GM12873 (cell line): Measurements from ENCODE around the gene ERMAP.

ENCODE experiments used
- TF ChIP-seq, protein P1 (sequence below): IDR thresholded peaks from 2 replicates; pipeline ENCODE4 v1.5.1; 2012; ENCODE audit warnings: low read depth, mild to moderate bottlenecking, moderate library complexity, low read length, control low read depth; ENCODE audit not compliant: insufficient read depth; ENCODE audit errors: missing control alignments

The ERMAP gene

DNA sequence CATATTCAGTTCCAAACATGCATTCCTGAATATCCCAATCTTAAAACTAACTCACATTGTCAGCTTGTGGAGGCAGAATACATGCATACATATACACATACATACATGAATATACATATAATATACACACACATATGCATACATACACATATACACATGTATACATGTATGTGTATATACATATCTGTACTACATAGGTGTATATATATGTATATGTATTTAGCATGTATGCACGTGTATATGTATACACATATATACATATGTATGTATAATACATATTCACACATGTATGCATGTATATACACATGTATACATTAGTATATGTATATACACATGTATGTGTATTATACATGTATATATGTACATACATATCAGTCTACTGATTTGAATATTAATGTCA is 28.3 kb downstream of the ERMAP start:
- TF ChIP-seq, protein P1, sequence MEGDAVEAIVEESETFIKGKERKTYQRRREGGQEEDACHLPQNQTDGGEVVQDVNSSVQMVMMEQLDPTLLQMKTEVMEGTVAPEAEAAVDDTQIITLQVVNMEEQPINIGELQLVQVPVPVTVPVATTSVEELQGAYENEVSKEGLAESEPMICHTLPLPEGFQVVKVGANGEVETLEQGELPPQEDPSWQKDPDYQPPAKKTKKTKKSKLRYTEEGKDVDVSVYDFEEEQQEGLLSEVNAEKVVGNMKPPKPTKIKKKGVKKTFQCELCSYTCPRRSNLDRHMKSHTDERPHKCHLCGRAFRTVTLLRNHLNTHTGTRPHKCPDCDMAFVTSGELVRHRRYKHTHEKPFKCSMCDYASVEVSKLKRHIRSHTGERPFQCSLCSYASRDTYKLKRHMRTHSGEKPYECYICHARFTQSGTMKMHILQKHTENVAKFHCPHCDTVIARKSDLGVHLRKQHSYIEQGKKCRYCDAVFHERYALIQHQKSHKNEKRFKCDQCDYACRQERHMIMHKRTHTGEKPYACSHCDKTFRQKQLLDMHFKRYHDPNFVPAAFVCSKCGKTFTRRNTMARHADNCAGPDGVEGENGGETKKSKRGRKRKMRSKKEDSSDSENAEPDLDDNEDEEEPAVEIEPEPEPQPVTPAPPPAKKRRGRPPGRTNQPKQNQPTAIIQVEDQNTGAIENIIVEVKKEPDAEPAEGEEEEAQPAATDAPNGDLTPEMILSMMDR, result no peak

DNA sequence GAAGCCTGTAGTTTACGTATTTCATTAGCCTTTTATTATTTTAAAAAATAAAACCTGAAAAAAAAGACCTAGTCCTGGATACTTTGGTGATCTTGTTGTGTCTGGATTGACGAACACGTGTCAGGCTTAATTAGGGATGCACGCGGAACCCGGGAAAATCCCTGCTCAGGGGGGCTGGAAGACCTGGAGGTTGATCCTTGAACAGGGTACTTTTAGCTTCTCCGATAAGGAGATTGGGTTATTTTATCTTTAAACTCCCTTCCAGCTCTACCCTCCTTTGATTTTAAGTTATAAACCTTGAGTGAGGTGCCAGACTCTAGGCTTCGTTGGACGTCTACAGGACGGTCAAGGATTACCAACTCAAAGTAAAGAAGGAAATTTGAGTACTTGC is 28.9 kb downstream of the ERMAP start:
- TF ChIP-seq, protein P1, result no peak

DNA sequence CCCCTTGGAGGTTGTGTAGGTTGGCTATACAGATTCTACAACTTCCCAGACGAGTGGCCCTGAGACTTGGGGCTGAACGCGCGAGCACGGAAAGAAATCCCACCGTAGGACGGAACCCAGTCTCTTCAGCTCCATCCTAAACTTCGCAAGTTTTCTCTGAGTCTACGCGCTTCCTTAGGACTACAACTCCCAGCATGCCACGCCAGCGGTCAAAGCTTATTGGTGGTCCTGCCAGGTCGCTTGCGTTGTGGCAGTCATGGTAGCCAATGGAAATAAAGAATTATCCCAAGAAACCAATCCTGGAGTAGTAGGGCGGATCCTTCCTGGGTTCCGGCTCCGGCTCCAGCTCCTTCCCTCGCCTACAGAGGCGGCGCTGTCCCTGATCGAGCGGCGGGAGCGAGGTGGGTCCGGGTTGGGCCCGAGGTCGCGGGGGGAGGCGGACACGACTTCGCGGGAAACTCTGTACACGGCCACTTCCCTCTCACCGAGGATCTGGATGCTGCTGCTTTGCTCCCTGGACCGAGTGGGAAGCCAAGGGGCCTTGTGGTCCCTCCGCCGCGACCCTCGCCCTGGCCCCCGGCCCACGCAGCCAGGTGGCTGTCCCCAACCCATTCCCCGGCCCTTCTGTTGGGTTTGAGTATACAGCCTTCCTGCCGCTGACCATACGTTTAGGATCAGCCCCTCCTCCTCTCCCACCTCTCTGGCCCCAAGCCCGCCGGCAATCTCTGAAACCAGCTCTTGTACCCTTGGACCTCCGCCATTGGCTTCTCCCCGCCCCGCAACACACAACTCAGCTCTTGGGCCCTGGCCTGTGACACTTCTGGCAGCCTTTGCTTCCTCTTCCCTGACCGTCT is 29.6 kb downstream of the ERMAP start, which contains the start of gene ZNF691:
Gene ZNF691 (plus strand): TSS at position 357 of the 854 bp plus-strand sequence. CDS start 3,046 bp downstream, outside the sequence.
- TF ChIP-seq, protein P1, result peak; percentile 40

DNA sequence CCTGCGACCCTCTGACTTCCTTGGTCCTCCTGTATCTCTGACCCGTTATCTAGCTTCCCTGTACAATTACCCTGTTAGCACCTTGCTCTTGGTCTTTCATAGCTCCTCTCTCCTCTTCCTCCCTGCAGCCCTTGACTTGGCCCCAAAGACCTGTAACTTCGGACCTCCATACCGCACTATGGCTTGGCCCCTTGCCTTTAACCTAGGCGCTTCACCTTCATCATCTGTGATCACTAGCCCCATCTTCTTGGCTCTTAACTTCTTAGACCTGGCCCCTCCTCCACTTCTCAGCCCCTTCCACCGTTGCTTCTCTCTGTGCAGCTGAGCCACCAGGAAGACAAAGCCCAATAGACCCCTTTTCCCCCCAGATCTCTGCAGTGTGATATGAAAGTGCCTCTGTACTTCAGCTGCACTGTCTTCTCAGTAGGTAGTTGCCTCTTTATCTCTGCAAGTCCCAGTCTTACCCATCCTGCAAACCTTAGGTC is 30.2 kb downstream of the ERMAP start:
- TF ChIP-seq, protein P1, result no peak

DNA sequence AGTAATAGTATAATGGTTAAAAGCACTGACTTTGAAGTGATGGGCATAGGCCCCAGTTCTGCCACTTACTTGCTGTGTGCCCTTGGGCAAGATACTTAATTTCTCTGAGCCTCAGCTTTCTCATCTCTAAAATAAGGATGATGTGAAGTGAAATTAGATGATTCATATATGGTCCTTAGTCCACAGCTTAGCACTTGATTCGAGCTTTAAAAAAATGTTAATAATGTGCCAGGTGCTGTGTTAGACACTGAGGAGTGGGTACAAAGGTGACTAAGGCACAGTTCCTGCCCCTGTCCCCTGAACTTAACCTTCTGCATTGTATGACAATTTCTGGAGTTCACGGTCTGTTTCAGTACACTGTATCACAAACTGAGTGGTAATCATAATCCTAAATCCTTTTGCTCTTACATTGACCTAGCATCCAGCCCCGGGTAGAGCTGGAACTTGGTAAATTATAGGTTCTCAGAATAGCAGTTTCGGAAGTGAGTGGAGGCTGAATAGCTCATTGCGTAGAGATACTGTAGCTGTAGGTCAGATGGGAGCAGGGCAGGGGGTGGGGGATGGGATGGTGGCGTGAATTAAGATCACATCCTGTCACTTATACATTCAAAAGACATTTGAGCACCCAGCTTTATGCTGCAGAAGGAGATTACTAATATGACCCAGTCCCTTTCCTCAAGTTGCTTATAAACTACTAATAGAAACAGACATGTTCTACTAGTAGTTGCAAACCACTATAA is 31.0 kb downstream of the ERMAP start:
- TF ChIP-seq, protein P1, result no peak

DNA sequence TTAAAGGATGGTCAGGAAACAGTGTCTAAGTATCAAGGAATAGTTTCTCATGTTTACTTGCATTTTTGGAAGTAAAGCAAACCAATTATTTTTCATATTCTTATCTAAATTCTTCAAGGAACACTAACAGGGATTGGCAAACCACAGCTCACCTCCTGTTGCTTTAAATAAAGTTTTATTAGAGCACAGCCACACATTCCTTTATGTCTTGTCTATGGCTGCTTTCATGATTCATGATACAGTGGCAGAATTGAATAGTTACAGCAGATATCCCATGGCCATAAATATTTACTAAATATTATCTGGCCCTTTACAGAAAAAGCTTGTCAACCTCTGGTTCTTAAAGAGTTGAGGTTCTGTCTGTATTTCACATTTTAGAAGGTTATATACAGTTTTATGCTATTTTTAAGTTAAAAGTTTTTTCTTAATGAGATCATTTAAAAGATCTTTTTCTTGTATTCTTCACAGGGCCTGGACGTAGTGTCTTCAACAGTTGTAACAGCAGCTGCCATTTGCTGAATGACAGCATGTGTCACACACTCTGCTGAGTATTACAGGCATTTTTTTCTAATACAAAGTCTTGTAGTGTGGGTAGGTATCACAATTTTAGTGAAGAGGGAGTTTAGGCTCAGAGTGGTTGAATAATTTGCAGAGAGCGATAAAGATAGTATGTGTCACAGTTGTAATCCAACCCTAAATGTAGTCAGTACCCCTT is 32.1 kb downstream of the ERMAP start:
- TF ChIP-seq, protein P1, result no peak

DNA sequence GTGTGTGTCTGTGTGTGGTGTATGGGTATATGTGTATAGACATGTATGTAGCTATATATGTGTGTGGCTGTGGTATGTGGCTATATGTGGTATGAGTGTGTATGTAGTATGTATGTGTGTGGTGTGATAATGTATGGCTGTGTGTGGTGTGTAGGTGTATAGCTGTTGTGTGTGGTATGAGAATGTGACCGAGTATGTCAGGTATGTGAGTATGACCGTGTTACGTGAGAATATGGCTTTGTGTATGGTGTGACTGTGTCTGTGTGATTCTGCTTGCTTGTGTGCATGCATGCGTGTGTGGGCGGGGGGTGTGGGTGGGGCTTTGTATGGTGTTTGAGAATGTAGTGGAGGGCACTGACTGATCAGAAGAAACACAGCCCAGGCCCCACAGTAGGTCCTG is 33.0 kb downstream of the ERMAP start:
- TF ChIP-seq, protein P1, result no peak
